GM19438 (cell line): ENCODE results near the gene HECW1.
"Not testable (repeated sequence)": the region's sequence is repeated elsewhere in the genome, so short reads cannot be mapped to it uniquely, and the experiment has no call there.

Experiments used
- ATAC-seq: cut with Tn5 transposase; IDR thresholded peaks from one replicate; pipeline ENCODE4 v1.9.1; 2021; ENCODE audit warnings: low read depth; ENCODE audit not compliant: unreplicated experiment

The HECW1 gene

DNA sequence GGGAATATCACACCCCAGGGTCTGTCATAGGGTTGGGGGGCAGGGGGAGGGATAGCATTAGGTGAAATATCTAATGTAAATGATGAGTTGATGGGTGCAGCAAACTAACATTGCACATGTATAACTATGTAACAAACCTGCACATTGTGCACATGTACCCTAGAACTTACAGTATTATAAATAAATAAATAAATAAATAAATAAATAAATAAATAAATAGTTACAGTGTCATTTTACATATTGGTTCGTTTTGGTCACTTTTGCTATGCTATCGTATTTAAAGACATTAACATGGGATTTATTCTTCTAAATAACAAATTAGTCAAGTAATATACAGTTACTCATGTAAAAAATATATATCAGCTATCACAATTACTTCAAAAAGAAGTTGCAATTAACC, 228.7 kb downstream of the HECW1 start:
- no peak for ATAC-seq

DNA sequence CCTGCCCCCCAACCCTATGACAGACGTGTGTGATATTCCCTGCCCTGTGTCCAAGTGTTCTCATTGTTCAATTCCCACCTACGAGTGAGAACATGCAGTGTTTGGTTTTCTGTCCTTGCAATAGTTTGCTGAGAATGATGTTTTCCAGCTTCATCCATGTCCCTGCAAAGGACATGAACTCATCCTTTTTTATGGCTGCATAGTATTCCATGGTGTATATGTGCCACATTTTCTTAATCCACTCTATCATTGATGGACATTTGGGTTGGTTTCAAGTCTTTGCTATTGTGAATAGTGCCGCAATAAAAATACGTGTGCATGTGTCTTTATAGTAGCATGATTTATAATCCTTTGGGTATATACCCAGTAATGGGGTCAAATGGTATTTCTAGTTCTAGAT, 231.0 kb downstream of the HECW1 start:
- ATAC-seq = not testable (repeated sequence)

DNA sequence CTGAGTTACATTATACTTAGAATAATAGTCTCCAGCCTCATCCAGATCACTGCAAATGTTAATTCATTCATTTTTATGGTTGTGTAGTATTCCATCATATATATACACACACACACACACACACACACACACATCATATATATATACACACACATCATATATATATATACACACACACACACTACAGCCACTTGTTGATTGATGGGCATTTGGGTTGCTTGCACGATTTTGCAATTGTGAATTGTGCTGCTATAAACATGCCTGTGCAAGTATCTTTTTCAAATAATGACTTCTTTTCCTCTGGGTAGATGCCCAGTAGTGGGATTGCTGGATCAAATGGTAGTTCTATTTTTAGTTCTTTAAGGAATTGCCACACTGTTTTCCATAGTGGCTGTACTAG, 233.2 kb downstream of the HECW1 start:
- not testable (repeated sequence) for ATAC-seq

DNA sequence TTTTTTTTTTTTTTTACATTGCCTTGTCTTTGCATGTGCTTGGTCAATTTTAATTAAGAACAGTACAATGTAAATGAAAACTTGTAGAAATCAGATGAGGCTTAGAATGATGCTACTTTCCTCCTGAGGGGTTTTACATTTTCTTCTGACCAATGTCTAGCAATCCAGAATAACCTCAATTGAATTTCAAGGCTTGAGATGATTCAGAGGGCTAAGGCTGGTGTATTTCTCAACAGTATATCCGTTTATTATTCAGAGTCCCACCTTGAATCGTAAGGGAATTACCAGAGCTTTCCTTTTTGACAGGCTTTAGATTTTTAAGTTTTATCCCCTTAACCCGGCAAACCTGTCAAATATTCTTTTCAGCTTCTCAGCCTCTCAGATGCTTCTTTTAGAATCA, 239.2 kb downstream of the HECW1 start:
- no peak for ATAC-seq

DNA sequence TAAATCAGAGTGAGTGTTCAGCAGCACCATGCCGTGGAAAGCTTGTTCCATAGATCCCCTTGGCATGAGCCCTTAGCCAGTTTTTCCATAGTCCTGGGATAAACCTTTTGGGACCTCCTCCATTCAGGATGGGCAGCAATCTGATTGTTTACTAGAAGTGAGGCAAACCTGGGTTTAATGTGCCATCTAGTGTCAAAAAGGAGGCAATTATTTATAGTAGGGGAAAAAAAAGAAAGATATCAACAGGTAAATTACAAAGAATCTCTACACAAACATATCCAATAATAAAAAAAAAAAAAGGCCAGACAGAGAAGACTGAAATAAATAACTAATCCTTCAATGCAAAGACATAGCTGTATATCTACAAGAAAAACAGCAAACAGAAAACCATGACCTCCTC, 241.5 kb downstream of the HECW1 start:
- no peak for ATAC-seq

DNA sequence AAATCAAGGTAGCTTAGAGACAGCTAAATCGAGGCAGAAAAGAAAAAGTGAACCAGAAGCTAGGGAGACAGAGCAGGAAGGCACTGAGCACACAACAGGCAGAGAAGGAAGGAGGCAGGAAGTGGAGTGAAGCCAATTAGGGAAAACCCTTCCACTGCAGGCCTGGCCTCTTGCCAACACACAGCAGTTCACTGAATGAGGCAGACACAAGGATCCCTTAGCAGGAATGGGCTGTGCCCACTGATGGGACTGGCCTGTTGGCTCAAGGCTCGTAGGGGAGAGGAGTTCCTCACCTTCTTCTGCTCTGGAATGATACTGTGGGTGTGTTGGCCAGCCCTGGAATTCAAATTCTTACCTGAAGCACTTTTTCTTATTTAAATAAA, 250.2 kb downstream of the HECW1 start:
- ATAC-seq = no peak

DNA sequence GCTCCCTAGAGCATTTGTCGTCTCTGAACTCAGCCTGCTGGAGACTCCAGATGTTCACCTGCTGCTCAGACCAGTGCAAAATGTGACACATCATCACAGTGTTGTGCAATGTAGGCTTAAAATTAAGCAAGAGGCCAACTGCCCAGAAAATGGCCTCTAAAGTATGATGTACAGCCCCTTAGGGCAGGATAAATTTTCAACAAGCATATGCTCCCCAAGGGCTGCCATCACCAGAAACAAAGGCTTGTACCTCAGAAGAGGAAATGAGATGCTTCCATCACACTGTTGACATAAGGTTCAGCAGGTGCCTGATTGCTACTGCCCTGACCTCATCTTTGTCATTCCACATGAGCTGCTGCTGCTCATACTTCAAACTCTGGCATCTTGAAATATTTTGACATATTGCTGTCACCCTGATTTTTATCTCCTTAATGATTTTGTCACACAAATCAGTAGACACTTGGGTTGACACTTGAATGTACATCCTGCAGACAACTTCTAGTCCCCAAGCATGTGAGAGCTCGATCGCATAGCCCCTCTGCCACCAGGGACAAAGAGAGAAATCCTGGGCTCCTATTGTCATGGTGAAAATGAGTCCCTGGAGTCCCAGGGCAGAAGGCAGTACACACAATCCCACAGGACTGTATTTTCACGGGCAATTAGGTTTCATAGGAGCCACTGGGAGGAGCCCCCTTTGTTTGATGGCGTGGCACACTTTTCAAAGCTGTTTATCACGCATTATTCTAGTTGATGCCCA, 250.8 kb downstream of the HECW1 start:
- no peak for ATAC-seq

DNA sequence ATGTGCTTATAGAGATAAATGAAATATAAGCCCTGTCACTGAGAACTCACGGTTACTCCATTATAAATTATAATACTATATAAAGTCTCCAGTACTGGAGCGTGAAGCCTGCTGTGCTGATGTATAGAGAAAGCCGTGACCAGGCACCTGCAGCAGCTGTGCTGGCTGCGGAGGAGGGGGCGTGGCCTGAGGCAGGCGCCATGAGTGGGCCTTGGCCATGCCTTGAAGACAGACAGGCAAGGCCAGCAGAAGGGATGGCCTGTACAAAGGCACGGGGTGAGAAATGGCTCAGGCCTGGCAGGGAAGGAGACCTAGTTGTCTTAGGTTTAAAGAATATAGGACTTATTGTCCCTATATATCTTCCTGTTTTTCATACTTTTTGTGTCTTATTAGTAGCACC, 251.9 kb downstream of the HECW1 start:
- ATAC-seq = no peak

DNA sequence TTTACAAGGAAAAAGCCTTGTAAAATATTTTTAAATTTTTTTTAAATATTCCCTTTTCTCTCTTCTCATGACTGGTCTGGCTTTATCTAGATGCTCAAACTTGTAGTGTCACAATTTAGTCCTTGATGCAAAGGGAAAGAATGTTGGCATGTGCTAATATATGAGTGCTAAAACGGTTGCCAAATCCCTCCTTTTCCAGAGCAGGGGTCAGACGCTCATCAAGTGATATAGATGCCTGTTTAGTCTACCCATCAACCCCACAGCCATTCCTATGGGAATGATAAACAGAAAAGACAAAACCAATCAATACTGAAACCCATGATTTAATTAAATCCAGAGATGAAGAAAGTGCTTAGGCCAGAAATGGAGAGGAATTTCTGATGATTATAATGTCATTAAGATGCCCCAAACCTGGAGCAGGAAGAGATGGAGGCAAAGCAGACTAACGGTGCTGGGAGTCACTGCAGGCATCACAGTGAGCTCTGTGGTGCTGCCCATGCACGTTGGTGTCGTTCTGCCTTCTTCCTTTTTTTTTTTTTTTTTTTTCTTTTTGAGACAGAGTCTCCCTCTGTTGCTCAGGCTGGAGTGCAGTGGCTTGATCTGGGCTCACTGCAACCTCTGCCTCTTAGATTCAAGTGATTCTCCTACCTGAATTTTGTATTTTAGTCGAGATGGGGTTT, 260.4 kb downstream of the HECW1 start:
- ATAC-seq = no peak

DNA sequence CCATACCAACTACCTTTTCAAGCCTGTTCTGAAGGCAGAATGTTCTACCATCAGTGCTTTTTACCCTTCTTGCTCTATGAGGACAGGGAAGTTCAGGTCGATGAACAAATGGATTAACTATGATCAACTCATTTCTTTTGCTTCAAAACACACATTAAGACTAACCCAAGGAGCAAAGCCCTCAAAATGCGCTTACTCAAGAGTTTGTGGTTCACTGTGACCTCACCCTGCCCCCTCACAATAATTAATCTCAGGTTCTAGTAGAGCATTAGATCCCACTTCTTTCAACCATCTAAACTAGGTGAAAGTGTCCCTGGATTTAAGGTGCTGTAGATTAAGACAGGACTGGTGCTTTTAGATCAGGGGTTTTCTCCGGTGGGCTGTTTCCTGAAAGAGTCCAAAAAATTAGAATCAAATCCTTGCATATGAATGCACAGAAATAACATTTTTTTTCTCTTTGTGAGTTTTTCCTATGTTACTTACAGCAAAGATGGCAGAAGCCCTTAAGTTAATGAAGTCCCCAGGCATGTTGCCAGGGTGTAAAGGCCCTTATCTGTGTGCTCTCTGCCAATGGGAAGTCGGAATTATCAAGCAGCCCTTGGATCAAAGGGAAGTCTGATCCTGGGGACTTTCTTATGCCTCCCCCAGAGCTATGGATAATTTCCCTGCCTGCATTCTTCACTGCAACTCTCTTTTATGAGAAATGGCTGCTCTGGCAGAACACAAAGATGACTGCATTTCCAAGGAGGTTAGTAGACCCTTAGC, 264.9 kb downstream of the HECW1 start:
- no peak for ATAC-seq

DNA sequence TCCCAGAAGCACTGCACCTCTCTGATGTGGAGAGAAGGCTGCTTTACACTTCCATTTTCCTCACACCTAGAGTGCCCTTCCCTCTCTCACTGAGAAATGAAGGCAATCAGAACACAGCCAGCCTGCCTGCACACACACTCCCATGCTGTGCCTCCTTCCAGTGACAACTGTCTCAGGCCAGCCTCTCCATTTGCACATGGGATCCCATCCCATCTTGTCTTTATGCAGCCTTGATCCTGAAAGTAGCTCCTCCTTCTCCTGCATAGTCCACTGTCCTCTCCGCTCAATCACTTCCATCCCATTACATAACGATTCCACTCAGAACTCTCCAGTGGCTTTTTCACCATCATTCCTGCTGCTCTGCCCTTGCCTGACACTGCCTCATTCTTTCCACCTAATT, 266.8 kb downstream of the HECW1 start:
- ATAC-seq = no peak

DNA sequence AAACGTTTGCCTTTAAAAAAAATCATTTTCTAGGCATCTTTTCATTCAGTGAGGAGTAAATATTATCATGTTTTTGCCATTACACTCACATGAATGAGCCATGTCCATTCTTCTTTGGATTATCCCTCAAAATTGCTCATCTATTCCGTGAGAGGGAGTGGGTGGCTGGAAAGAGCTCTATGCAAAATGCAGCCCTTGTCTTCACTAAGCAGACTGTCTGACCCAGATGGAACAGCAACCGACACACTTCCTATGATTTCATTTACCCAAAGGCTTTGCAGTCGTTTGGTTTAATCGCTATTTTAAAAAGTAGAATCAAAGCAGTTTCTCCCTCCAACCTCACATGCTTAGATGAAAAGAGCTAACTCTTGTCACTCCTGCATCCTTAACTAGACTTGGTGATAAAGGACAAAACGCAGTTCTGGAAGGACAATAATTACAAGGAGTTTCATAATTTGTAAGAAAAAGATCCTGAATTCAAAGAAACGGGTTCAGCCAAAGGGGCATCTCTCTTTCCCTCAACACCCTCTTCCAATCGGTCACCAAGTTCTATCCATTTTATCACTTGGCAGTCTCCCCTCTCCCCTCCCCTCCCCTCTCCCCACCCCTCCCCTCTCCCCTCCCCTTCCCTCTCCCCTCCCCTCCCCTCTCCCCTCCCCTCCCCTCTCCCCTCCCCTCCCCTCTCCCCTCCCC, 272.3 kb downstream of the HECW1 start:
- no peak for ATAC-seq

DNA sequence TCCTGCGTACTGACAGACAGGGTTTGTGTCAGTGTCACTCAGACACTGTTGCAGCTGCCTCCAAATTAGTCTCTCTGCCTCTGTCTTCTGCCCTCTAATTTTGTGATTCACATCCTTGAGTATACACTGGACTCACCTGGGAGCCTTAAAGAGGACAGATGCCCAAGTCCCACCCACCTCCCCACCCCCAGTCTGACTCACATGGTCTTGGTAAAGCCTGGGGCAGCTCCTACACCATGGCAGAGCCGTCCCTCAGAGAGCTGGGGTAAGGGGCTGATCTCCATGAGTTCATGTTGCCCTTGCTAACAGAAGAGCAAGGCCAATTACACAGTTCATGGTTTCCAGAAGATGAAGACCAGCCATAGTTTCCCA, 272.8 kb downstream of the HECW1 start:
- ATAC-seq = no peak

DNA sequence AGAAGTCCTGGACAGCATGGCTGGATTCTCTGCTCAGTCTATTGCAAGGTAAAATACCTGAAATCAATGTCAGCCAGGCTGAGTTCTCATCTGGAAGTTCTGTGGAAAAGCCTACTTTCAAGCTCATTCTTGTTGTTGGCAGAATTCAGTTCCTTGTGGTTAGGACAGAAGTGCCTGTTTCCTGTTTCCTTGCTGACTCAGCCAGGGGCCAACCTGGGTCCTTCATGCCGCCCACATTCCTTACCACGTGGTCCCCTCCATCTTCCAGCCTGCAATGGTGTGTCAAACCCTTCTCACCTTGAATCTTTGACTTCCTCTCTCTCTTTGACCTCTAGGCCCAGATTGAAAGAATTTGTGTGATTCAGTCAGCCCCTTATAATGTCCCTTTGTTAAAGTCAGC, 273.4 kb downstream of the HECW1 start:
- no peak for ATAC-seq

DNA sequence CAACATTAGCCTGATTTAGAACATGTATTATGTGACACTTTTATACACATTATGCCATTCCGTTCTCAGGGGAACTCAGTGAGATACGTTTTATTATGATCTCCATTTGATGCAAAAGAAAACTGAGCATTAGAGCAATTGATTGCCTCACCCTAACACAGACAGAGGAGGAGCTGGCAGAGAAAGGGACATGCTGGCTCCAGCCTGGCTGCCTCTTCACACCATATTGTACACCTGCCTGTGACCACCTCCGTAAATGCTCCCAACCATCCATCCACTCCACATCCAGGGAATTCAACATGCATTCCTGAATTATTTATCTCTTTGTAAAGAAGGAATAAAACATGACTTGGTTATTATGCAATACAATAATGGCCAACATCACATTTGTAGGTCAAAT, 275.5 kb downstream of the HECW1 start:
- no peak for ATAC-seq

DNA sequence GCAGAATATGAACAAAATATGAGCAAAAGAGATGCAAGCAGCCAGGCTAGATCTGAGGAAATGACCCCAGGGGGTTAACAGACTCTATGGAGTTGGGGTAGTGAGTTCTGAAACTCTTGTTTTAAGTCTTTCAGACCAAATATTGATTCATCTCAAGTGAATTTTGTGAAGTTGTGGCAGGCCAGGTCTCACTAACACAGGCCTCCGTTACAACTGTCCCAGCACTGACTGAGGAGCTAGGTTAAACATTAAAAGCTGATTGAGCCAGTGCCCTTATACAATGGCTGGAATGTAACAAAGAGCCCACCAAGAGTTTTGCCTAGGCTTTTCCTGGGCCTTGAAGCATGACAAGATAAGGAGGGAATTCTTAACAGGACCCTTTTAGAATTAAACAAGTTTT, 278.1 kb downstream of the HECW1 start:
- no peak for ATAC-seq

DNA sequence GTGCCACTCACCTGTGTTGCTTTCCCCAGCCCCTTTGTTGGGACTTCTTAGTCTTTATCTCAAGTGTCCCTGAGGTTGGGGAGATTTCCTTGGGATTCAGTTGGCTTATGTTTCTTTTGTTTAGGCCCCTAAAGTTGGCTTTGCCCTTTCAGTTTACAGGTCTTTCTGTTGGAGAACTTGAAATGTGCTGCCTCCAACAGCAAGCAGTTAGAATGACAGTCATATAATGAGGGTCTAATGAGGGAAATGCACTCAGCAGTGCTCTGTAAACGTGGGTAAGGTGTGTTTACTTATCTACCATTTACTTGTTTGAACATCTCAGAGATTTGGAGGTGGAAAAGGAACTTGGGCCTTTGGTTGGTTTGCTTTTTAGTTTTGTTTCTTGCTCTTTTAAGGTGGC, 279.1 kb downstream of the HECW1 start:
- ATAC-seq = no peak

DNA sequence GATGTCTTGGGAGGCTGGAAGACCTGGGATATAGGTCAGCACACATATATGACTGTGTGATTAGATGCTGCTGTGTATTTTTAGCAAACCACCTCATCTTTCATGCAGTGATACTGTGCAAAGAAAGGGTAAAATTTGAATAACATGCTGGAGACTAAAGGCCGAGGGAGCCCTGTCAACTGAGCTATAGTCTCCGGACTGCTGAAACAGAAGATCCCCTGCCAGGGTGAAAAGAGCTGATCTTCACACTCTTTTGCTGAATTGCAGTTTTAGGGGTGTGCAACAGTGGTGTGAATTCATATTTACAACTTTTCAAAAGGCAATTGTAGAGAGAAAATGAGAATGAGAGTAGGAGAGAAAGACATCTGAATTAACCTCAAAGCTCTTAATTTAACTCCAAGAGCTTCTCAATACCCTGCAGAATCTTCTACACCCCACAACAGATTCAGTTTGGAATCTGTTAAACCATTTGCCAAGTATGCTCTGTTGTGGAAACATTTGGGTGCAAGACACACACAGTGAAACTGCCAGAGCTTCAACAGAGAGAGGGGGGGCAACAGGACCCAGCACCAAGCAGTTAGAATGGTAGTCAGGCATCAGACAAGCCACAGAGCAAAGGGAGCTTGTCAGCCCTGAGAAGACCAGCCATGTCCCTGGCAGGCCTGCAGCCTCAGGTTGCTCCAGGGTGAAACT, 280.3 kb downstream of the HECW1 start:
- no peak for ATAC-seq

DNA sequence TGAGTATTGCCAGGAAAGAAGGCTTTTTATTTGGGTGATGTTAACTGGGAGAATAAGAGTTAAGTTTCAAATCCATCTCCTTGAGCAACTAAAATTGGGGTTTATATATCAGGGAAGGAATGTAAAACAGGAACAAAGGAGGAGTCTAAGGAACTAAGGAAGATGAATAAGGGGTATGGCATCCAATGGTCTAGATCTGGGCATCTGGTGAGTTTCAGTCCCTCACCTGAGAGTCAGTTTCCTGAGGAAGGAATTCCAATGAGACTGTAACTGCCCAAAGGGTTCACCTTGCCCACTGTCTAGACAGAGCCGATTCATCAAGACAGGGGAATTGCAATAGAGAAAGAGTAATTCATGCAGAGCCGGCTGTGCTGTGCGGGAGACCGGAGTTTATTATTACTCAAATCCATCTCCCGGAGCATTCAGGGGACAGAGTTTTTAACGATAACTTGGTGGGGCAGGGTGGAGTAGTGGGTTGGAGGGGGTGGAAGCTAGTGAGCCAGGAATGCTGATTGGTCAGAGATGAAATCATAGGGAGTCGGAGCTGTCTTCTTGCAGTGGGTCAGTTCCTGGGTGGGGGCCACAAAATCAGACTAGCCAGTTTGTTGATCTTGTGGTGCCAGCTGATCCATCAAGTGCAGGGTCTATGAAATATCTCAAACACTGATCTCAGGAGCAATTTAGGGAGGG, 282.1 kb downstream of the HECW1 start:
- no peak for ATAC-seq

DNA sequence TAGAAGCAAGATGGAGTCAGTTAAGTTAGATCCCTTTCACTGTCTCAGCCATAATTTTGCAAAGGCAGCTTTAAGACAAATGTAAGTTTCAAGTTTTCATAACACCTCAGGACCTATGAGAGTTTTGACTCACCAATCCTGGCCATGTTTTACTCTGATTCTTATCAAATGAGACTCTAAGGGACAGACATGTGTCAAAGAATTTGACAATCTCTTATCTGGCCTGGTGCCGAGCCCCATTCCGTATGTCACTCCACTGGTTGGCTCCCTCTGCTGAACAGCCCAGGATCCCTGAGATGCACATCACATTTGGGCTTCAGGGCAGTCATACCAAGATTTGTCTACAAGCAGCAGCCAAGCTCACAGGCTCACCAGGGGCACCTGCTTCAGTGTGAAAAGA, 282.9 kb downstream of the HECW1 start:
- ATAC-seq = no peak
